Panc1 (cell line): ENCODE measurements around the gene TAF5L. TPM values are rescaled to one million over a fixed set of nuclear protein-coding genes. Genes with fewer than 3 reads are reported as not detected.

Source experiments
- ATAC-seq: fragments of 200-7000 bp; cut with Tn5 transposase; 2 replicates; pipeline ENCODE4 v1.9.1; 2020; ENCODE audit warnings: mild to moderate bottlenecking, moderate library complexity
- BruUV-seq: library from RNA; stranded (reverse); fragments of 400-500 nt; replicated peaks from 2 replicates; lab custom pipeline; 2021; lab: Mats Ljungman, UMichigan
- CTCF ChIA-PET: fragments of 300-600 bp; sonication (Branson Sonifier 250); formaldehyde crosslinking; loops from one replicate; lab custom pipeline; 2022; ENCODE audit warnings: antibody characterized with exemption; lab: Charles Lee
- POLR2A ChIA-PET: fragments of 300-600 bp; sonication (Branson Sonifier 250); formaldehyde crosslinking; loops from one replicate; lab custom pipeline; 2022; ENCODE audit warnings: antibody characterized with exemption; lab: Charles Lee
- DNase-seq: peaks from one replicate; pipeline ENCODE4 v3.0.0-alpha.2; 2010; ENCODE audit warnings: low read depth, low spot score
- H3K27ac ChIP-seq: 2 replicates; pipeline ENCODE4 v1.5.1; 2011; ENCODE audit warnings: mild to moderate bottlenecking, low read length, inconsistent platforms
- H3K27me3 ChIP-seq: fragments of 200-500 bp; sonication (Bioruptor generic); 2 replicates; pipeline ENCODE4 v1.6.0; 2014; ENCODE audit warnings: low read length, inconsistent platforms; ENCODE audit not compliant: control insufficient read depth, insufficient read depth
- H3K36me3 ChIP-seq: fragments of 200-500 bp; sonication (Bioruptor generic); 2 replicates; pipeline ENCODE4 v1.5.1; 2014; ENCODE audit warnings: inconsistent platforms, mild to moderate bottlenecking, low read length, moderate library complexity; ENCODE audit not compliant: control insufficient read depth, insufficient read depth
- H3K4me1 ChIP-seq: 2 replicates; pipeline ENCODE4 v1.5.1; 2011; ENCODE audit warnings: inconsistent platforms, mild to moderate bottlenecking, low read length, moderate library complexity; ENCODE audit not compliant: control insufficient read depth, insufficient read depth
- H3K4me3 ChIP-seq, 2 experiments: 2 replicates each; pipeline ENCODE4 v1.5.1; 2011 to 2012; ENCODE audit warnings: low read depth in 2 of 2, low read length in 2 of 2, mild to moderate bottlenecking in 2 of 2, inconsistent platforms in 1 of 2, moderate library complexity in 1 of 2
- H3K9me3 ChIP-seq: fragments of 200-500 bp; sonication (Bioruptor generic); 2 replicates; pipeline ENCODE4 v1.5.1; 2014; ENCODE audit warnings: low read depth, mild to moderate bottlenecking, inconsistent platforms, low read length, moderate library complexity; ENCODE audit not compliant: control insufficient read depth, insufficient read depth
- CTCF ChIP-seq: fragments of 450-650 bp; IDR thresholded peaks from 2 replicates; pipeline ENCODE4 v1.5.1; 2017; ENCODE audit warnings: mild to moderate bottlenecking
- POLR2AphosphoS5 ChIP-seq: IDR thresholded peaks from 2 replicates; pipeline ENCODE4 v1.6.1; 2012; ENCODE audit warnings: mild to moderate bottlenecking, low read depth, low read length, moderate library complexity
- REST ChIP-seq, 2 experiments: IDR thresholded peaks; 2 replicates each; pipeline ENCODE4 v1.6.1; 2011 to 2012; ENCODE audit warnings: low read depth in 2 of 2, control low read depth in 1 of 2, low read length in 1 of 2, mild to moderate bottlenecking in 1 of 2, moderate library complexity in 1 of 2; ENCODE audit not compliant: insufficient read depth in 1 of 2
- SIN3A ChIP-seq: IDR thresholded peaks from 2 replicates; pipeline ENCODE4 v1.6.1; 2012; ENCODE audit warnings: low read depth, mild to moderate bottlenecking, low read length, moderate library complexity, borderline replicate concordance; ENCODE audit not compliant: insufficient read depth
- TCF7L2 ChIP-seq: IDR thresholded peaks from 2 replicates; pipeline ENCODE4 v1.6.1; 2011; ENCODE audit warnings: mild to moderate bottlenecking, low read depth, low read length, inconsistent platforms
- in situ Hi-C: cut with HindIII; loops from 2 replicates; pipeline ENCODE4 v1.10.0; 2016; ENCODE audit warnings: low sequenced_read_pairs, low pct_unique_long_range_greater_than_20kb
- intact Hi-C: fragments of 100-400 bp; cut with micrococcal nuclease; formaldehyde crosslinking; loops from one replicate; pipeline ENCODE4 v1.10.0; 2022; ENCODE audit not compliant: unreplicated experiment
- total RNA-seq: library from RNA; stranded (reverse); gene quantifications from one replicate; pipeline ENCODE4 v1.2.1, GENCODE V29; 2021; ENCODE audit not compliant: unreplicated experiment

TAF5L gene
- total RNA-seq, 1 experiment from 2014 or later, result 23.8 TPM

- ChIA-PET POLR2A (no interaction called here), CTCF (no interaction called here)
- no peak for DNase-seq
- in situ Hi-C loops, result no loop called here
- no peak for ATAC-seq
- BruUV-seq, result no TSS peak
- no peaks in the 10 kb centered on the region for H3K27me3 ChIP-seq
- TF ChIP-seq POLR2AphosphoS5 (no peak), CTCF (no peak), TCF7L2 (no peak), REST (IDR thresholded peaks at IDR 0.05; ENCODE audit: insufficient read depth in 1 of 2, low read depth in 2 of 2, low read length in 1 of 2) (no peak), SIN3A (no peak)
- no peak overlapping the region for H3K4me3 ChIP-seq
- no peaks in the 10 kb centered on the region for H3K36me3 ChIP-seq
- no peaks in the 10 kb centered on the region for H3K9me3 ChIP-seq
- intact Hi-C loops, result no loop called here
- no peak overlapping the region for H3K27ac ChIP-seq
- no peaks in the 10 kb centered on the region for H3K4me1 ChIP-seq
Measured at GRCh38 chr1:229590119-229590518, 35.8 kb downstream of the TAF5L start.

- intact Hi-C loops (no loop called here), in situ Hi-C loops (no loop called here)
- Histone ChIP-seq H3K4me3 (no peak overlapping the region), H3K9me3 (no peaks in the 10 kb centered on the region), H3K27ac (no peak overlapping the region), H3K36me3 (no peaks in the 10 kb centered on the region), H3K4me1 (no peaks in the 10 kb centered on the region), H3K27me3 (no peaks in the 10 kb centered on the region)
- ChIA-PET CTCF (no interaction called here), POLR2A (interaction anchor here (0.6 kb wide), 1 partner anchor 679 kb away, joined by 8 read pairs; no protein-coding TSS in a partner anchor)
- BruUV-seq, result no TSS peak
- DNase-seq (no peak), ATAC-seq (no peak)
- no peak for TF ChIP-seq POLR2AphosphoS5
- TF ChIP-seq TCF7L2, result no peak
- TF ChIP-seq REST (IDR thresholded peaks at IDR 0.05; ENCODE audit: insufficient read depth in 1 of 2, low read depth in 2 of 2, low read length in 1 of 2), result no peak
- no peak for TF ChIP-seq CTCF
- no peak for TF ChIP-seq SIN3A
Measured at GRCh38 chr1:229585338-229585737, 40.6 kb downstream of the TAF5L start.
